Measurements from ENCODE around the gene TRPC4. TPM values are rescaled to one million over a fixed set of nuclear protein-coding genes. Genes with fewer than 3 reads are reported as not detected.

Gene TRPC4
- total RNA-seq, 1 donor from 2014 or later = not detected

DNA sequence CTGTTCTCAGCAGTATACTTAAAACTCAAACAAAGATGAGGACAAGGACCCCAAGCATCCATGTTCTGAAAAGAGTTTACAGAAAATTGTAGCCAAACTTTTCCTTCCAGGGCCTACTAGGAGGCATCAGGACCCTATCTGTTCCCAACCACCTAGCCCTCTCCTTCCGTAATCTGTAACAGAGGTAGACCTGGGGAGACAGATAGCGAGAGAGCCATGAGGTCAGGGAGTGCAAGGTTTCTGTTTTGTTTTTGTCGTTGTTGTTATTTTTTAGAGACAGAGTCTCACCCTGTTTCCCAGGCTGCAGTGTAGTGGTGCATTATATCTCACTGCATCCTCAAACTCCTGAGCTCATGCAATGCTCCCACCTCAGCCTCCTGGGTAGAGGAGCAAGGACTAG lies 187.1 kb downstream of the TRPC4 start:
- no peak for TF ChIP-seq CTCF (IDR thresholded peaks at IDR 0.05; ENCODE audit: partially characterized antibody, unreplicated experiment)
- Mint-ChIP-seq H3K9me3 (ENCODE audit: unreplicated experiment) (no peaks in the 10 kb centered on the region), H3K27ac (ENCODE audit: unreplicated experiment) (no peak overlapping the region), H3K4me1 (ENCODE audit: low read depth, unreplicated experiment) (no peaks in the 10 kb centered on the region), H3K27me3 (ENCODE audit: unreplicated experiment) (no peaks in the 10 kb centered on the region), H3K36me3 (ENCODE audit: unreplicated experiment) (no peaks in the 10 kb centered on the region), H3K4me3 (ENCODE audit: unreplicated experiment) (no peak overlapping the region)
- no peak for DNase-seq

DNA sequence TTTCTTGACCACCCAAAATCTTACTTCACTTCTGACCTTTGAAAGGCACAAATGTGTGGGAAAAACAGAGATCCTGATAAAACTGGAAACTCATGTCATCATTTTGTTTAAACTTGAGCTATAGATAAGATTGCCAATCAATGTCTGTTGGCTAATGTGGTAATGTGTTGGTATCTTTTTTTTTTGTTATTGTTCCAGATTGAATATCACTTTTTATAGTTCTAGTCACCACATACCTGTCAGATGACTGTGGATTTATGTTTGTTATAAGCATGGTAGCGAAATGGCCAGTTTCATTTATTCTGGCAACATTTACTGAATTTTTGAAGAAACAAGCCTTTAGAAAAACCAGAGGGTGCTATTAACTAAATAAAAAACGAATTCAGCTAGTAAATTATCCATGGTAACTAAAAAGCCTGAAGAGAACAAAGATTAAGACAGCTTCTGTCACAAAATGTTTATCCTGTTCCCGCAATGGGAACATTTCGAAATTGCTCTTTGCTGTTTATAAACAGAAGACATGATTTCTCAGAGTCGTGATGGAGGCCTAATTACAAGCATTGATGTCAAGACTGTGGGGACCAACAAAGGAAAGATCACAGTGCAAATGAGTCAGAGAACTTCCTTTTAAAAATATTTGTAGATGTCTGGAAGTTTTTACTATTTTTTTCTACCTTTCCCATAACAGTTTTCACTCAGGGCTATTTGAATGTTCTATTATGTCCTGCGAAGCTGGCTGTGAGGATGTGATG lies 188.1 kb downstream of the TRPC4 start:
- no peak for DNase-seq
- TF ChIP-seq CTCF (IDR thresholded peaks at IDR 0.05; ENCODE audit: partially characterized antibody, unreplicated experiment) = no peak

GRCh38 chr13:37680137-37680536 lies 189.4 kb downstream of the TRPC4 start:
- no peak for DNase-seq
- no peaks in the 10 kb centered on the region for H3K27me3 Mint-ChIP-seq (ENCODE audit: unreplicated experiment)
- TF ChIP-seq CTCF (IDR thresholded peaks at IDR 0.05; ENCODE audit: partially characterized antibody, unreplicated experiment) = no peak
- H3K27ac Mint-ChIP-seq (ENCODE audit: unreplicated experiment) = no peak overlapping the region
- no peak overlapping the region for H3K4me3 Mint-ChIP-seq (ENCODE audit: unreplicated experiment)
- no peaks in the 10 kb centered on the region for H3K36me3 Mint-ChIP-seq (ENCODE audit: unreplicated experiment)
- no peaks in the 10 kb centered on the region for H3K9me3 Mint-ChIP-seq (ENCODE audit: unreplicated experiment)
- H3K4me1 Mint-ChIP-seq (ENCODE audit: low read depth, unreplicated experiment) = no peaks in the 10 kb centered on the region

More for the DNA sequence above, 188.1 kb downstream of the TRPC4 start:
- Mint-ChIP-seq H3K4me1 (ENCODE audit: low read depth, unreplicated experiment) (no peaks in the 10 kb centered on the region), H3K27ac (ENCODE audit: unreplicated experiment) (no peak overlapping the region), H3K9me3 (ENCODE audit: unreplicated experiment) (no peaks in the 10 kb centered on the region), H3K27me3 (ENCODE audit: unreplicated experiment) (no peaks in the 10 kb centered on the region), H3K36me3 (ENCODE audit: unreplicated experiment) (no peaks in the 10 kb centered on the region), H3K4me3 (ENCODE audit: unreplicated experiment) (no peak overlapping the region)

DNA sequence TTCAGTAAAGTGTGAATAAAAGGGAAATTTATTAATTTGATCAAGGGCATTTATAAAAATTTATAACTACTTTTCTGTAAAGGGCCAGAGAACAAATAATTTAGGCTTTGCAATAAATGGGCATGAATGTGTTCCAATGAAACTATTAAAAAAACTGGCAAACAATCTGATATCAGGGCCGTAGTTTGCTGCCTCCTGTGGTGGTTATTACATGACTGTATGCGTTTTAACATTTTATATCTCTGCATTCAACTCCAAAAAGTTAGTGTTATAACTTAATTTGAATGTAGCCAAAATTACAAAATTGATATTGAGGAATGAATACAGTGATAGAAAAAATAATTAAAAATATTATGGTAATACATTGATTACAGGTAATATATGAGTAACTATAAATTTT lies 190.5 kb downstream of the TRPC4 start:
- H3K9me3 Mint-ChIP-seq (ENCODE audit: unreplicated experiment) = no peaks in the 10 kb centered on the region
- H3K36me3 Mint-ChIP-seq (ENCODE audit: unreplicated experiment) = no peaks in the 10 kb centered on the region
- H3K4me3 Mint-ChIP-seq (ENCODE audit: unreplicated experiment) = no peak overlapping the region
- TF ChIP-seq CTCF (IDR thresholded peaks at IDR 0.05; ENCODE audit: partially characterized antibody, unreplicated experiment) = no peak
- H3K27ac Mint-ChIP-seq (ENCODE audit: unreplicated experiment) = no peak overlapping the region
- H3K4me1 Mint-ChIP-seq (ENCODE audit: low read depth, unreplicated experiment) = no peaks in the 10 kb centered on the region
- no peaks in the 10 kb centered on the region for H3K27me3 Mint-ChIP-seq (ENCODE audit: unreplicated experiment)
- no peak for DNase-seq

- peaks cover 2% of the 10 kb centered on the region for H3K4me1 Mint-ChIP-seq (ENCODE audit: low read depth, unreplicated experiment)
- no peak overlapping the region for H3K27ac Mint-ChIP-seq (ENCODE audit: unreplicated experiment)
- H3K36me3 Mint-ChIP-seq (ENCODE audit: unreplicated experiment) = no peaks in the 10 kb centered on the region
- H3K9me3 Mint-ChIP-seq (ENCODE audit: unreplicated experiment) = no peaks in the 10 kb centered on the region
- H3K4me3 Mint-ChIP-seq (ENCODE audit: unreplicated experiment) = no peak overlapping the region
- DNase-seq = no peak
- H3K27me3 Mint-ChIP-seq (ENCODE audit: unreplicated experiment) = no peaks in the 10 kb centered on the region
- no peak for TF ChIP-seq CTCF (IDR thresholded peaks at IDR 0.05; ENCODE audit: partially characterized antibody, unreplicated experiment)
These were observed 199.7 kb downstream of the TRPC4 start for GRCh38 chr13:37669845-37670244.
